Astrocyte of the spinal cord (primary cell): ENCODE data around the gene TBCD.
"Not testable (repeated sequence)": the region's sequence is repeated elsewhere in the genome, so short reads cannot be mapped to it uniquely, and the experiment has no call there.

ENCODE experiments used
- DNase-seq: peaks from one replicate; pipeline ENCODE4 v3.0.0; 2011; ENCODE audit warnings: low read depth, low spot score
- H3K4me3 ChIP-seq: 2 replicates; pipeline ENCODE4 v1.5.1; 2011; ENCODE audit warnings: low read depth, mild to moderate bottlenecking, low read length, moderate library complexity
- CTCF ChIP-seq: IDR thresholded peaks from 2 replicates; pipeline ENCODE4 v1.5.1; 2012; ENCODE audit warnings: low read depth, mild to moderate bottlenecking, low read length, inconsistent platforms
- in situ Hi-C: cut with HindIII; loops from 2 replicates; pipeline ENCODE4 v1.10.0; 2017; ENCODE audit warnings: low sequenced_read_pairs

TBCD gene

DNA sequence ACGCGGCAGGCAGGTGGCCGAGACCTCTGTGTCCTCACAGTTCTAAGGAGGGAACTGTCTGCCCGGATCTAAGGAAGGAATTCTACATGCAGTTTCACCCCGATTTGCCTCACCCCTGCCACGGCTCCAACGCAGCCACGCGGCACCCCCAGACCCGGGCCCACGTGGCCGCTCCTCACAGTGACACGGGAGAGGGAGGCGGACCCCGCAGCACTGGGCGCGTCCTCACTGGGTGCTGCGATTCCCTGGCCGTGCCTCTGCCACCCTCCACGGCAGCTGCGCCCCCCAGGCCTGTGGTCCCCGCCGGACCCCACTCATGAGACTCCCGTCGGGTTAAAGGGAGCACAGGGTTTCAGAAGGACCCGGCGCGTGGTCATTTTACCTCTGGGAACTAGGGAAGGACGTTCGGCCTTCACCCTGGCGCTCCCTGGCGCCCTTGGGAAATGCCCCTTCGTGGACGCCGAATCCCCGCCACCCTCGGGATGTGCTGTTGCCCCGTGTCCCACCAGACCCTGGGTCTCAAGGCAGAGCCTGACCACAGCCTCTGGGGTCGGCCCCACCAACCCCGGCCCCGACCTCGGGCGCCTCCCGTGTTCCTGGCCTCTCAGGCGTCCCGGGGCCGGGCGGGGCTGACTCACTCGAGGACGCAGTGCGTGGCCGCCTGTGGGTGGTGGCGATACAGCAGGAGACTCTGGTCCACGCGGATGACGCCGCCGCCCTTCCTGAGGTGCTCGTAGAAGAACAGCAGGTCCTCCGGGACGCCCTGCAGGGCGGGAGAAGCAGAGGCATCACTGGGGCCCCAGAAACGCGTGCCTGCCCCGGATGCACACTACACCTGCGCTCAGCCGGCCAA lies 208.8 kb downstream of the TBCD start:
- in situ Hi-C loops = no loop called here
- no peak for TF ChIP-seq CTCF
- H3K4me3 ChIP-seq = no peak overlapping the region
- no peak for DNase-seq

DNA sequence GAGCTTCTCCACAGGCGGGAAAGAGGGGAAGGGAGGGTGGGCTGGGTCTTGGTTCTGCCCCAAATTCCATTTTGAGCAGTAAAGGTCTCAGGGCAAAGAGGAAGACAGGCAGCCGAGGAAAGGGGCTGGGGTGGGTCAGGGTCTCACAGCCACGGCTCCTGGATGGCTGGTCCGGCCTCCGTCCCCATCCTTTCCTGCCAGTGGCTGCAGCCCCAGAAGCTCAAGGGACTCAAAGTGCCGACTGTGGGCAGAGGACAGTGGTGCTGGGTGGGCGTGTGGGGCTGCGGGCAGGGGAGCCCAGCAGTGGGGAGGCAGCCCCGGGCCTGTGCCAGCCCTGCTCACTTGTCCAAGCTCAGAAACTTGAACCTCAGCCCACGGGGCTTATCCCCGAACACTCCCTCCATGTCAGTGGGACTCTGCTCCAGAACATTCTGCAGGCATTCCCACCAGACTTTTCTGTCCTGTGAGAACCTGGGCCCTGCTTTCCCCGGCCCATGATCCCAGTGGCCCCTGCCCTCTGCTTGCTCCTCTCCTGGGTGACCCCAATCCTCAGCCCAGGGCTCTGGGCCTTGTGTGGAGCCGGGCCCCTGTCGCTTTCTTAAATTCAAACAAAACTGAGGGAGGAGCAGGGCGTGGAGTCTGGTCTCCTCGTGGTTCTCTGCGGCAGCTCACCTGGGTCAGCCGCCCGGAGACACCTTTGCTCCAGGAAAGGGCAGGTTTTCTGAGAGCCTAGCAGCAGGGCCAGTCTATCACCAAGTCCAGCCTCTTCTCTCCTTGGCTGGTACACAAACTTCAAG lies 209.7 kb downstream of the TBCD start:
- in situ Hi-C loops = no loop called here
- H3K4me3 ChIP-seq = no peak overlapping the region
- no peak for DNase-seq
- no peak for TF ChIP-seq CTCF

DNA sequence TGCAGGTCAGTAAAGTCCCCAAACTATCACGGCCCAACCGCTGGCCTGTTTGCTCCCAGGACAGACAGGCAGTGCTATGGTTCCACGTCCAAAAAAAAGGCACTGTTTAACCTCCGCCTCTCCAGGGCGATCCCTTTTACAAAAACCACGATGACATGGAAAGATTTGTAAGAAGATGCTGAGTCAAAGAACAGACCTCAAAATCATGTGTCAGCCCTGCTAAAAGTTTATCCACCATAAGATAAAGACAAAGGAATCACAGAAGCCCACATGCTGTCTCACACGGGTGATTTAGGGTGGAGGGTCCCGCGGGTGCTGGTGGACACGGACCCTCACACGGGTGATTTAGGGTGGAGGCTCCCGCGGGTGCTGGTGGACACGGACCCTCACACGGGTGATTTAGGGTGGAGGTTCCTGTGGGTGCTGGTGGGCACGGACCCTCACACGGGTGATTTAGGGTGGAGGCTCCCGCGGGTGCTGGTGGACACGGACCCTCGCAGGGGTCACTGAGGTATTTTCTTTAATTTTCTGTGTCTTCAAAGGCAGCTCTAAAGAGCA lies 210.4 kb downstream of the TBCD start:
- in situ Hi-C loops = no loop called here
- peak; percentile 12 for DNase-seq
- TF ChIP-seq CTCF = no peak
- no peak overlapping the region for H3K4me3 ChIP-seq

DNA sequence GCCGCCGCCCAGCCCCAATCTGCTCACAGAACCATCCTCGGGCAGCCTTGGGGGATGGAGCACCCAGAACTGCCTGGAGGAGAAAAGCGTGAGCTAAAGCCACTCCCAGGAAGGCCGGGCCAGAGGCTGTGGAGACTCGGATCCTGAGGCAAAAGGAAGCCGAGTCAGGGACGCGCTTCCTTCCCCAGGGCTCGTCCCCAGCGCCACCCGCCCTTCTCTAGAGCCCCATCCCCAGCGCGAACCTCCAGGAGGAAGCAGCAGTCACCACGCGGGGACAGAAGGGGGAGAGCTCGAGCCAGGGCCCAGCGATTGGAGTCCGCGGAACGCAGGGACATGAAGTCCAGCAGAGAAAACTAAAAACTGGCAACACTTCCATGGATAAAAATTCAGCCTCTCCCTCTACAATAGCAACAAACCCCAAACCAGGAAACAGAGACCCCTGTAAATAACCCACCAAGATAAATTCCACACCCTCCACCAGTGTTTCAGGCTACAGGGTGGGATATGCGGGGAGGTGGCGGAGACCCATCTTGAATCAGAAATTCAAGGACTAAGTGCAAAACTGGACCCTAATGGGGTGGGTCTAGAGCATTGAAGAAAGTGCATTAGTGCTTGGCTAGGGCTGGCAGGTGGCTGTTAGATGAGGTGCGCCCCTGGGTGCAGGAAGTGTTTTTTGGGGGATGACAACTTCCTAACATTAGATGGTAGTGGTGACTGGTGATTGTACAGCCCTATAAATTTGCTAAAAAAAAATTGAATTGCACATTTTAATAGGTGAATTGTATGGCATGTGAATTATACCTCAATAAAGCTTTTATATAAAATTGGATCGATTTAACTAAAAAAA lies 211.5 kb downstream of the TBCD start:
- in situ Hi-C loops = no loop called here
- TF ChIP-seq CTCF = peak; percentile 94
- peak overlapping the region; percentile 10 for H3K4me3 ChIP-seq
- peak; percentile 78 for DNase-seq

DNA sequence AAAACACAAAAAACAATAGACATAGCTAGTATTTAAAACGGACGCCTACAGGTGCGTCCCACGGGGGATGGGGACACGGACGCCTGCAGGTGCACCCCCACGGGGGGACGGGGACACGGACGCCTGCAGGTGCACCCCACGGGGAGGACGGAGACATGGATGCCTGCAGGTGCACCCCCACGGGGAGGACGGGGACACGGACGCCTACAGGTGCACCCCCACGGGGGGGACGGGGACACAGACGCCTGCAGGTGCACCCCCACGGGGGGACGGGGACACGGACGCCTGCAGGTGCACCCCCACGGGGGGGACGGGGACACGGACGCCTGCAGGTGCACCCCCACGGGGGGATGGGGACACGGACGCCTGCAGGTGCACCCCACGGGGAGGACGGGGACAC lies 212.6 kb downstream of the TBCD start:
- H3K4me3 ChIP-seq, in situ Hi-C loops: not testable (repeated sequence)

GRCh38 chr17:82964851-82965341 lies 213.0 kb downstream of the TBCD start:
- no peak for DNase-seq
- no peak for TF ChIP-seq CTCF
- H3K4me3 ChIP-seq = no peak overlapping the region
- in situ Hi-C loops = no loop called here

More for the DNA sequence above, 212.6 kb downstream of the TBCD start:
- DNase-seq = not testable (repeated sequence)
